Lower leg skin (tissue), 4 donors: Measurements from ENCODE around the gene TMEM119. TPM values are rescaled to one million over a fixed set of nuclear protein-coding genes. Genes with fewer than 3 reads are reported as not detected.
"Not testable (repeated sequence)": the region's sequence is repeated elsewhere in the genome, so short reads cannot be mapped to it uniquely, and the experiment has no call there.

Experiments used
- DNase-seq, 2 donors: peaks; one replicate each; pipeline ENCODE4 v3.0.0-alpha.2; 2019; ENCODE audit warnings: low spot score in 2 of 2
- H3K4me3 ChIP-seq: fragments of 200-600 bp; sonication (generic); 2 replicates; pipeline ENCODE4 v1.5.1; 2017; ENCODE audit warnings: mild to moderate bottlenecking, low read depth; ENCODE audit not compliant: poor library complexity, severe bottlenecking
- POLR2A ChIP-seq, 2 donors: fragments of 450-650 bp; IDR thresholded peaks; one replicate each; pipeline ENCODE4 v1.6.1; 2016 to 2017; ENCODE audit warnings: antibody characterized with exemption in 2 of 2, mild to moderate bottlenecking in 1 of 2, moderate library complexity in 1 of 2
- WGBS, 2 donors: methylation state at CpG; one replicate each; pipeline ENCODE4 v1.1.5; 2018; 5-methylcytosine and 5-hydroxymethylcytosine counted together
- intact Hi-C: fragments of 100-400 bp; cut with DNase I; formaldehyde crosslinking; loops from one replicate; pipeline ENCODE4 v1.15.0; 2023; ENCODE audit warnings: low total_unique reads
- total RNA-seq, 4 donors: library from RNA; depleted of rRNA; stranded (reverse); fragments of >200 nt; gene quantifications; one replicate each; pipeline ENCODE4 v1.1.0, GENCODE V29; 2016
- TF ChIP-seq, protein P1 (sequence below), 3 donors: fragments of 450-650 bp; IDR thresholded peaks; one replicate each; pipeline ENCODE4 v1.5.1; 2016; ENCODE audit warnings: antibody characterized with exemption in 3 of 3, mild to moderate bottlenecking in 3 of 3, moderate library complexity in 2 of 3

Gene TMEM119
- total RNA-seq, 4 donors from 2014 or later: 0.34 to 10.3 (median 1.4) TPM

DNA sequence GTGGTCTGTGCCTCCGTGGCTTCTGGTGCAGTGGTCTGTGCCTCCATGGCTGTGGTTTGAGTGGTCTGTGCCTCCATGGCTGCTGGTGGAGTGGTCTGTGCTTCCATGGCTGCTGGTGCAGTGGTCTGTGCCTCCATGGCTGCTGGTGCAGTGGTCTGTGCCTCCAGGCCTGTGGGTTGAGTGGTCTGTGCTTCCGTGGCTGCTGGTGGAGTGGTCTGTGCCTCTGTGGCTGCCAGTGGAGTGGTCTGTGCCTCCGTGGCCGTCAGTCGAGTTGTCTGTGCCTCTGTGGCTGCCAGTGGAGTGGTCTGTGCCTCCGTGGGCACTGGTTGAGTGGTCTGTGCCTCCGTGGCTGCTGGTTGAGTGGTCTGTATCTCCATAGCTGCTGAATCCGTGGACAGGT lies 25.7 kb upstream of the TMEM119 start:
- TF ChIP-seq, protein P1, sequence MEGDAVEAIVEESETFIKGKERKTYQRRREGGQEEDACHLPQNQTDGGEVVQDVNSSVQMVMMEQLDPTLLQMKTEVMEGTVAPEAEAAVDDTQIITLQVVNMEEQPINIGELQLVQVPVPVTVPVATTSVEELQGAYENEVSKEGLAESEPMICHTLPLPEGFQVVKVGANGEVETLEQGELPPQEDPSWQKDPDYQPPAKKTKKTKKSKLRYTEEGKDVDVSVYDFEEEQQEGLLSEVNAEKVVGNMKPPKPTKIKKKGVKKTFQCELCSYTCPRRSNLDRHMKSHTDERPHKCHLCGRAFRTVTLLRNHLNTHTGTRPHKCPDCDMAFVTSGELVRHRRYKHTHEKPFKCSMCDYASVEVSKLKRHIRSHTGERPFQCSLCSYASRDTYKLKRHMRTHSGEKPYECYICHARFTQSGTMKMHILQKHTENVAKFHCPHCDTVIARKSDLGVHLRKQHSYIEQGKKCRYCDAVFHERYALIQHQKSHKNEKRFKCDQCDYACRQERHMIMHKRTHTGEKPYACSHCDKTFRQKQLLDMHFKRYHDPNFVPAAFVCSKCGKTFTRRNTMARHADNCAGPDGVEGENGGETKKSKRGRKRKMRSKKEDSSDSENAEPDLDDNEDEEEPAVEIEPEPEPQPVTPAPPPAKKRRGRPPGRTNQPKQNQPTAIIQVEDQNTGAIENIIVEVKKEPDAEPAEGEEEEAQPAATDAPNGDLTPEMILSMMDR (IDR thresholded peaks at IDR 0.05): no peak
- no peak for TF ChIP-seq POLR2A (IDR thresholded peaks at IDR 0.05)

DNA sequence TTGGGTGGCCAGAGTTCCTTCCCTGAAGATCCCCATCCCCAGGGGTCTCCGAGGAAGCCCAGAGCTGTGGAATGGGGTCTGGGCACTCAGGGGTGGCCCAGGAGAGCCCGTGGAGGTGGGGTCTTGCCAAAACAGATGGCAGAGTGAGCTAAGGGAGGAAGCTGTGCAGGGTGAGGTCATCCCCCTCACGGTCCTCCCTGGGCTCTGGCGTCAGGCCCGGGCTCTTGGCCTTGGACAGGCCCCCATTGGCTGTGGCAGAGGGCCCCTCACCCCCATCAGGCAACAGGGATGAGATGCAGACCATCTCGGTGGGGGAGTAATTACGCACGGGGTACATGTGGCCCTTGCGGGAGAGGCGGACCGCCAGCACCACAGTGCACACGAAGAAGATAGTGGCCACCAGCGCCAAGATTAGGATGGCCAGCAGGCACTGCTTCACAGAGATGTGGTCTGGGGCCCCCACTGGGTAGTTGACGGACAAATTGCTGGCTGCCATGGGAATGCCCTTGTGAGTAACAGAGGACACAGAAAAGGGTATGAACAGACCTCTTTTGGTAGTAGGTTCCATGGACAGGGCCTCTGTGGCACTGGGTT lies 25.1 kb upstream of the TMEM119 start:
- no peak overlapping the region for H3K4me3 ChIP-seq

More for the DNA sequence above, 25.7 kb upstream of the TMEM119 start:
- H3K4me3 ChIP-seq: no peak overlapping the region
- no peak for DNase-seq
- intact Hi-C loops: no loop called here
- 85 to 91% methylated on average over 6 to 8 of the region's 8 CpGs for WGBS, 2 donors

DNA sequence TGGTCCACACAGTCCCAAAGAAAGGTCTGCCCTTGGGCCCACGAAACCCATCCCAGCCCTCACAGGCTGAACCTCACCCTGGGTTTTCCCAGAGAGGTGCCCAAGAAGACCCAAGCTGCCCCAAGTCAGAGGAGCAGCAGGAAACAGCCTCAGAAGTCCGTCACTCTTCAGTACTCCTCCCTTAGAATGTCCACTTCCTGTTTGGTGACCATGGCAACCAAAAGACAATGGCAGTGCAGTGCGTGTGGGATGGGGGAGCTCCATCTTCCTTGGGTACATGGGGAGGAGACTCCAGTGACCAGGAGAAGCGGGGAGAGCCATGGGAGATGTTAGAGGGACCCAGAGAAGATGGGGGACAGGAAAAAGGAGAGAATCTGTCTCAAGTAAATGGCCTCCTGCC lies 24.5 kb upstream of the TMEM119 start:
- intact Hi-C loops: no loop called here
- TF ChIP-seq, protein P1 (IDR thresholded peaks at IDR 0.05): no peak
- no peak for TF ChIP-seq POLR2A (IDR thresholded peaks at IDR 0.05)
- DNase-seq: no peak
- 45 to 52% methylated on average over 4 of the region's 4 CpGs for WGBS, 2 donors
- no peak overlapping the region for H3K4me3 ChIP-seq

More for the DNA sequence above, 25.1 kb upstream of the TMEM119 start:
- DNase-seq: no peak
- TF ChIP-seq POLR2A (IDR thresholded peaks at IDR 0.05): no peak
- intact Hi-C loops: no loop called here
- 77 to 83% methylated on average over 14 of the region's 14 CpGs for WGBS, 2 donors

DNA sequence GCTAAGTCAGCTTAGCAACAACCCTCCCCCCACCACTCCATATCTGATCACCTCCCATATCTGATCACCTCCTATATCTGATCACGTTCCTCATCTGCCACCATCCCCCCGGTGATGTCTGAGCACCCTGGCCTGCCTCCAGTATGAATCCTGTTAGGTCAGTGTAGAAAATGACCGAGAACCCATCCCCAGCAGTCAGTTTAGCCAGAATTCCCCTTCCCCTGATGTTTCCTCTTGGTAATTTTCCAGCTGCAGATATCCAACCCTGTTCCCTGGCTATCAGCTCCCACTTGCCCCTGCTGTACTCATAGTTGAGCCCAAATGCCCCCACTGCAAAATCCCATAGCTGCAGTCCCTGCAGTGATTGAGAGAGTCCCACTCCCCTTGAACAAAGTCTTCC lies 23.3 kb upstream of the TMEM119 start:
- TF ChIP-seq, protein P1 (IDR thresholded peaks at IDR 0.05): no peak
- no peak for TF ChIP-seq POLR2A (IDR thresholded peaks at IDR 0.05)
- 73 to 80% methylated on average over 3 of the region's 3 CpGs for WGBS, 2 donors
- DNase-seq: no peak
- intact Hi-C loops: no loop called here
- H3K4me3 ChIP-seq: no peak overlapping the region

DNA sequence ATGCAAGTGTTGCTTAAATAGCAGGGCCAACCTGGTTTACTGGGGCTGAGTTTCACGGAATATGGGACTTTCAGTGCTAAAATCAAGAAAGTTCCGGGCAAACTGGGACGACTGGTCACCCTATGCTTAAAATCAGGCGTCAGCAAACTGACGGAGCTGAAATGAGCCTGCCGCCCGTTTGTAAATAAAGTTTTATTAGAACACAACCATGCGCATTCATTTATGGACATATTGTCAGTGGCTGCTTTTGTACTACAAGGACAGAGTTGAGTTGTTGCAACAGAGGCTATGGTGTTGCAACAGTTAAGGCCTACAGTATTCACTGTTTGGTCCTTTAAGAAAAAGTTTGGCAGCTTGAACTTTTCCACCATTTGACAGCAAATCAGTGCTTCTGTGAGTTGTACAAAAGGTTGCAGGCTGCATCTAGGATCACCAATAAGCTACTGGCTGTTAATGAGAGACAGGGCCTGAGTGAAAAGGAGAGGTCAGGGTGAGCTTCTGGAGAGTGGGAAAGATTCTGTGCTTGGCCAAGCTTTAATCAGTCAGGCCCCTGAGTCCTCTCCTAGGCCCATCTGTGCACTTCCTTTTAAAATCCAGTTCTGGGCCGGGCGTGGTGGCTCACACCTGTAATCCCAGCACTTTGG lies 22.5 kb upstream of the TMEM119 start:
- intact Hi-C loops: no loop called here
- no peak overlapping the region for H3K4me3 ChIP-seq
- 94 to 95% methylated on average over 10 of the region's 10 CpGs for WGBS, 2 donors
- no peak for DNase-seq
- TF ChIP-seq POLR2A (IDR thresholded peaks at IDR 0.05): no peak
- TF ChIP-seq, protein P1 (IDR thresholded peaks at IDR 0.05): no peak

DNA sequence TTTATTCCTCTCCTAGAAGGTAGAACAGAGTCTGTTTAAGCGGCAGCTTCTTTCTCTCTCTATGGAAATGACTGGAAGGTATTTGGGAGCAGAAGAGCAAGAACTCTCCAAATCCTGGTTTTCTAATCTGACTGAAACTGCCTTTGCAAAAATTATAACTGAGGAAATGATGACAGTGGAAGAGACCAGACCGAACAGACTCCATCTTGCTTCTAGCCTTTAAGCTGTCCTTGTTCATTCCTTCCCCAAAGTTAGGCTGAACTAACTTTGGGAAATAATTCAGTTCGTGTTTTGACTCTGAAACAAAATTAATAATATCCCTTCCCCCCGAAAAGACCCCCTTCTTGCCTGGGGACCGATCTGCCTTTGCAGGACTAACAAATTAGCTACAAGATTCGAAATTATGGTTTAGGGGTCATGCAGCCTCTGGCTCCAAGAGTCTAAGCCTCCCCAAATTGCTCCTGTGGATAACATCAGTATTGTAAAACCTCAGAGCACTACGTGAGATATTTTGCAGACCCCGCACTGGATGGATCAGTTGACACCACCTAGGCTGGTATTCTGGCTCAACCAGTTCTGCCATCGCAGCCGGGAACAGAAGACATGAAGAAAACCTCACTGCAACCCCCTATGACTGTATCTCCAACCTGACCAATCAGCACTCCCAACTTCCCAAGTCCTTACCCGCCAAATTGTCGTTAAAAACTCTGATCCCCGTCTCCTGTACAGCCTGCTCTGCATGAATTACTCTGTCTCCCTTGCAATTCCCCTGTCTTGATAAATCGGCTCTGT lies 21.7 kb upstream of the TMEM119 start:
- no peak for DNase-seq
- intact Hi-C loops: no loop called here
- H3K4me3 ChIP-seq: no peak overlapping the region
- TF ChIP-seq POLR2A (IDR thresholded peaks at IDR 0.05): no peak
- TF ChIP-seq, protein P1 (IDR thresholded peaks at IDR 0.05): no peak
- WGBS, 2 donors: 63 to 64% methylated on average over 14 of the region's 14 CpGs

DNA sequence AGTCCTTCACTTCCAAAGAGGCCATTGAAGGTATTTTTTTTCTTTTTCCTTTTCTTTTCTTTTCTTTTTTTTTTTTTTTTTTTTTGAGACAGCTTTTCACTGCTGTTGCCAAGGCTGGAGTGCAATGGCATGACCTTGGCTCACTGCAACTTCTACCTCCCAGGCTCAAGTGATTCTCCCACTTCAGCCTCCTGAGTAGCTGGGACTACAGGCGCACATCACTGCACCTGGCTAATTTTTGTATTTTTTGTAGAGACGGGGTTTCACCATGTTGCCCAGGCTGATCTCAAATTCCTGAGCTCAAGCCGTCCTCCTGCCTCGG lies 21.0 kb upstream of the TMEM119 start:
- H3K4me3 ChIP-seq, intact Hi-C loops, DNase-seq: not testable (repeated sequence)
- 88 to 94% methylated on average over 4 of the region's 4 CpGs for WGBS, 2 donors
